SH-SY5Y (cell line): Measurements from ENCODE around the gene CST3.

Experiments used
- GATA2 ChIP-seq: IDR thresholded peaks from 2 replicates; pipeline ENCODE4 v1.6.1; 2011; ENCODE audit warnings: mild to moderate bottlenecking, low read depth, low read length
- GATA3 ChIP-seq: IDR thresholded peaks from 2 replicates; pipeline ENCODE4 v1.6.1; 2011; ENCODE audit warnings: low read depth, mild to moderate bottlenecking, low read length, moderate library complexity

CST3 gene

GRCh38 chr20:23605867-23606651 is 31.7 kb downstream of the CST3 start, which contains the start of gene CST9:
Gene CST9, minus strand, starts transcription at chr20:23605917. Its CDS starts 53 bp downstream, at chr20:23605864.
- TF ChIP-seq GATA3, result no peak
- no peak for TF ChIP-seq GATA2

GRCh38 chr20:23604306-23604705 is 33.4 kb downstream of the CST3 start:
- TF ChIP-seq GATA2 (no peak), GATA3 (no peak)

GRCh38 chr20:23603321-23603720 is 34.4 kb downstream of the CST3 start:
- TF ChIP-seq GATA2 (no peak), GATA3 (no peak)

GRCh38 chr20:23602699-23603098 is 35.1 kb downstream of the CST3 start:
- no peak for TF ChIP-seq GATA3
- no peak for TF ChIP-seq GATA2

DNA sequence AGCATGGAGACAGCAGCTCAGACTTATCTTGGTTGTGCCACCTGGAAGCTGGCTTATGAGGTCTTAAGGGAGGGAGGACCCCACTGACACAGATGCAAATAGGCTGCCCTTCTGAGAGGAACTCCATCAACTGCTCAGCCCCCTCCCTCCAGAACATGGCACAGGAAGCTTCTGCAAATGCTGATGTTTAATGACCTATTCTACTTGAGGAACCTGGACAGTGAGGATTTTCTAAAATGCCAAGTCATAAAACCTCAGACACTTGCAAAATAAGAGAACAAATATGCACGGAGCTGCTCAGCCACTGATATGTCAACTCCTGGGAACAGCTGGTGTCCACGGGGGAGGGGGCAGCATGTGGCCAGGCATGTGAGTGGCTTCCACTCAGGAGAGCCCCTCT is 35.5 kb downstream of the CST3 start:
- TF ChIP-seq GATA3 (no peak), GATA2 (no peak)

DNA sequence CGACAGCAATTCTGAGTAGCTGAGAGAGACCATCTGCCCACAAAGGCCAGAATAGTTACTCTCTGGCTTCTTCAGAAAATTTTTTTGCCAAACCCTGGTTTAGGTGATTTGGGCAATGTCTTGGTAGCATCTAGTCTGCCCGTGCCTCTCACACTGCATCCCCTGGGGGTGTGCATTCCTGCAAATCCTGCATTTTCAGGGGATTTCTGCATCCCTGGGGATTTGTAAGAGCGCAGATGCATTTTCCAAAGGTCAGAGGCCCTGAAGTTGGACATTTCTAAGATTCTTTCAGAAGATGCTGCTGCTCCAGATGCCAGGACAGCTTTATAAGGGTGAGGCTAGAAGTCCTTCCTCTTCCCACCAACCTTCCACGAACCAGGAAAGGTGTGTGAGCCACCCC is 36.0 kb downstream of the CST3 start:
- TF ChIP-seq GATA2 (no peak), GATA3 (no peak)

- no peak for TF ChIP-seq GATA3
- TF ChIP-seq GATA2, result no peak
These were observed 39.3 kb downstream of the CST3 start for GRCh38 chr20:23598481-23598880.

- TF ChIP-seq GATA2 (no peak), GATA3 (no peak)
These were observed 41.0 kb downstream of the CST3 start for GRCh38 chr20:23596579-23597250.

GRCh38 chr20:23595941-23596340 is 41.8 kb downstream of the CST3 start:
- TF ChIP-seq GATA3, result no peak
- no peak for TF ChIP-seq GATA2

DNA sequence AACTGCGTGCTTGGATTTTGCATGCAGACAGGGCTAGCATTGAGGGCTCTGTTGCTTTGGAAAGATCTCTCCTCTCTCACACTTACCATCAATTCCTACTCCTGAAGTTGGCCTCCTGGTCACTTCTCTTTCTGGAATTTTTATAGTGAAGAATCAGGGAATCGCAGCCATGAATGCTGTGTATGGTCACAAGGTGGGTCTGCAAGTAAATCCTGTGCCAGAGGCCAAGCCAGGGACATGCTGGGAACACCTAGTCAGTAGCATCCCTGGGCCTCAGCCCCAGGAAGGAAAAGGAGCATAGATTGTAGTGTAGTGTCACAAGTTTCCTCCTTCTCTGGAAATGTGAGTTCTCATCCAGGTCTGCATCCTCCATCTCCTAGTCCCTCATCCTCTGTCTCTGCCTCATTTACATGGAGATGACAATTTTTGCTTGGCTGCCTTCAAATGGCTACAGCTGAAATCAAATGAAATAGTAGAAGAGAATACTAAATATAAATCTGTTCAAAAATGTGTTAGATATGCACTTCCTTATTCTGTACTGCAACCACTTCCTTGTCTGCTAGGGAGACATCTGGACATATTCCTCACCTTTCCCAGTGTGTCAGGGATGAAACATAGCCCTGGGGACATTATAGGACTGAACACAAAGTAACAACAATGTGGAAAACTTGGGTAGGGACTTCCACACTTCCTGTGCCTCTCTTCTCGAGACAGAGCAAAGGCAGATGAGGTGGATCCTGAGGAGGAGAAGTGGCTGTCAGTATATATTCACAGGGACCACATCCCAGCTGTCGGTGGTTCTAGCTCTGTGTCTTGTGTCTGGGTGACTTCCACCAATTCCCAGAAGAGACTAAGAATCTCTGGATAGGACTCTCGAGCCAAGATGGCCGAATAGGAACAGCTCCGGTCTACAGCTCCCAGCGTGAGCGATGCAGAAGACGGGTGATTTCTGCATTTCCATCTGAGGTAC is 49.0 kb downstream of the CST3 start:
- TF ChIP-seq GATA2 (no peak), GATA3 (no peak)

DNA sequence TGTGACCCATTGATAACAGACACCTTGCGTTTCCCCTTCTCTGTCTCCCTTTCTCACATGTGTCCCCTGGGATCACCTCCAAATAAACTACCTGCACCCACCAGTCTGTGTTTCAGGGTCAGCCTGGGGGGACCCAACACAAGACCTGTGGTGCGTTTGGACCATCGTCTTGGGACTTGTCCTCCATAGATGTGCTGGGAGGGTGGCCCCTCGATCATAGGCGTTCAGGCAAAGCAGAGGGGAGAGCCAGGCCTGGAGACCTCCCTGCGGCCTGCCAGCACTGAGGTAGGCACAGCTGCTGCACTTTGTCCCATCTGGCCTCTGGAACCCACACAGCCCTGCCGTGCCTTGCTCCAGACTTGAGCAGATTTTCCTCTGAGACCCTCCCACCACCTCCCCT is 50.1 kb downstream of the CST3 start:
- TF ChIP-seq GATA2 (no peak), GATA3 (no peak)

- TF ChIP-seq GATA3, result no peak
- no peak for TF ChIP-seq GATA2
These were observed 50.8 kb downstream of the CST3 start for GRCh38 chr20:23586735-23587525.
